GM19328 (cell line): ENCODE results near the gene LMOD2.

Source experiments
- ATAC-seq: cut with Tn5 transposase; IDR thresholded peaks from one replicate; pipeline ENCODE4 v1.9.1; 2021; ENCODE audit warnings: mild to moderate bottlenecking, moderate library complexity; ENCODE audit not compliant: unreplicated experiment

Gene LMOD2

DNA sequence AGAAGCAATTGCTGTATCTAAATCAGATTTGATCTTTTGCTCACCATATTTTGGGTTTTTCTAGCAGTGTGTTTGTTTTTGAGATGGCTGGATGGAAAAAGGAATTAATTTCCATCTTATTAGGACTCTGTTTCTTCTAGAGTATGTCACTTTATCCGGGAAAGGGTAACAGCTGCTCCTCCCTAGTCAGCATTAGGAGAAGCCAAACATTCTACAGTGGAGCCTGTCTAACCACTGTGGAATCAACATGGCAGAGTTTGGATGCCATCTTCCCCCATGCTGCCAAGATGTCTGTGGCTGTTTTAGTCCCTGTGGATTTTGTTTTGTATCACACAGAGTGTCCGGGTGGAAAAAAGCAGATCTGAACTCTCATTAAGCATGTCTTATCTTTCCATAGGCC is 16.0 kb upstream of the LMOD2 start:
- ATAC-seq: no peak

DNA sequence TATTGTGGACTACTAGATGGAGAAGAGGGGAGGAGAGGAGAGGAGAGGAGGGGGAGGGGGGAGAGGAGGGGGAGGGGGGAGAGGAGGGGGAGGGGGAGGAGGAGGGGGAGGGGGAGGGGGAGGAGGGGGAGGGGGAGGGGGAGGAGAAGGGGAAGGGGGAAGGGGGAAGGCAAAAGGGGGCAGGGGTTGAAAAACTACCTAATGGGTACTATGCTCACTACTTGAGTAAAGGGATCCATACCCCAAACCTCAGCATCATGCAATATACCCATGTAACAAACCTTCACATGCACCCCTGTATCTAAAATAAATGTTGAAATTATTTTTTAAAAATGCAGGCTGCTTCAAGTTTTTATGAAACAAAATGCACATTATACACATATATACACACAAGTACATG is 15.1 kb upstream of the LMOD2 start:
- ATAC-seq: no peak

DNA sequence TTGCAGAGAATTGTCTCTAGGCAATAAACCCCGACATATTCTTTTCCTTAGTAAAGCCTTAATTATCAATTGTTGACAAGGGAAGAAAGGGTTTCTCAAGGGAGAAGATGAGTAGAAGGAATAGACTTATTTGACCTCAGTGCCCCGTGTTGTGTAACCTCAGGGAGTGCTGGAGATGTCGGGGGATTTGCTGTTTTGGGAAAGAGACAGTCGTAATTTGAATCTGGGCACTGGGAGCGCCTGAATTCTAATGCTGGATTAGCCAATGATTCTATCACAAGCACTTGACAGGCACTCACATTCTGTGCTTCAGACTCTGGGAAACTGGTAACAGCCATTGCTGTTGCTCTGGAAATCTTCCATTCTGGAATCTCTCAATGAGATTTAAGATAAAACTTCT is 13.8 kb upstream of the LMOD2 start:
- no peak for ATAC-seq

DNA sequence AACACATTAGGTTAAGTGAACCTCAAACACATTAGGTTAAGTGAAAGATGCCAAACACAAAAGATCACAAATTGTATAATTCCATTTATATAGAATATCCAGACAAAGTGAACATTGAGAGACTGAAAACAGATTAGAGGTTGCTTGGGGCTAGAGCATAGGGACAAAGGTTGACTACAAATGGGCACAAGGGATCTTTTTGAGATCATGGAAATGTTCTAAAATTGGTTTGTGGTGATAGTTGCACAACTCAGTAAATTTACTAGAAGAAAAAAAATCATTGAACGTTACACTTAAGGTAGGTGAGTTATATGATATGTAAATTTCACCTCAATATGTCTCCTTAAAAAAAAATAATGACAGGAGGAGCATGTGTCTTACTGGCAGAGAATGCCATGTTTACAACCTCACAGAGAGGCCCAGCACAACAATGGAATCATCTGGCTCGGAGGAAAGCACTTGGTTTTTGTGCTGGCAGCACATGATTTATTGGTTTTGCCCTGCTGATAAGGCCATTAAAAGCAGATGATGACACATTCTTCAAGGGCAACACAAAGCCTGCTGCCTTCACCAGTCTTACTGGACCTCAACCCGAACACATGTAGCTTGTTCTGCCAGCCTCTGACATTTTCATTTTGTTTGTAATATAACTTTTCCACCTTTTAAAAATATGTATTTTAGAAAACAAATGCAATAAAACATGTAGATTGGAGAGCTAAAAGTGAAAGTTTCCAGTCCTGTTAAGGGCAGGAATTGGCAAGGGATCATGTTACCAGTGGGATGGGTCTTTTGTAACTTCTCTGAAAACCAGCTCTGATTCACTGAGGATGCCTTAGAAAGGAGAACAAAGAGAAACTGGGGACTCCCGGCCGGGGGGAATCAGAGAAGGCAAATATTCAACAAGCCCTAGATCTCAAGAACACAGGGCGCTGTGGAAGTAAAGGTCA is 11.9 kb upstream of the LMOD2 start:
- ATAC-seq: no peak

DNA sequence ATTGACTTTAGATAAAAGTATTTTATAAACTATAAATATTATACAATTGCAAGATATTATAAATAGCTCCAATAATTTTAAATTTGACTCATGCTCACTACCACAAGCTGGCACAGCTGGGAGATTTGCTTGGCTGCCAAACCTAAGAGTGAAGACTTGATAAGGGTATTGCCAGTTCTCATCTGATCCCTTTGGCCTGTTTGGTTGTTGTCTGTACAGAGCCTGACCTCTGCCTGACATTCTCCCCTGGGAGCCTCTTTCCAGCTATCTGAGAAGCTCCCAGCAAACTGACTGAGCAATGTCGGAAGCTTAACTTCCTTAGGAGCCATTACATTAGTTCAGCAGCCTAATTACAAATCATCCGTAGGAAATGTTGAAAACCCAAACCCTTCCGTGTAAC is 10.2 kb upstream of the LMOD2 start:
- ATAC-seq: no peak

DNA sequence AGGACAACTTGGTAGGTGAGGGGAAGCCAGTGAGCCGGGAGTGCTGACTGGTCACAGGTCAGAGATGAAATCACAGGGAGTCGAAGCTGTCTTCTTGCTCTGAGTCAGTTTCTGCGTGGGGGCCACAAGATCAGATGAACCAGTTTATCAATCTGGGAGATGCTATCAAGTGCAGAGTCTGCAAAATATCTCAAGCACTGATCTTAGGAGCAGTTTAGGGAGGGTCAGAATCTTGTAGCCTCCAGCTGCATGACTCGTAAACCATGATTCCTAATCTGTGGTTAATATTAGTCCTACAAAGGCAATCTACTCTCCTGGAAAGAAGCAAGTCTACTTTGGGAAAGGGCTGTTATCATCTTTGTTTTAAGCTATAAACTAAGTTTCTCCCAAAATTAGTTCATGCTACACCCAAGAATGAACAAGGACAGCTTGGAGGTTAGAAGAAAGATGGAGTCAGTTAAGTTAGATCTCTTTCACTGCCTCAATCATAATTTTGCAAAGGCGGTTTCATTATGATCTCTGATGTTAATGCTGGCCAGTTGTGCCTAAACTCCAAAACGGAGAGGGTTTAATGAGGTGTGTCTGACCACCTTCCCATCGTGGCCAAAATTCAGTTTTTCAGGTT is 8.4 kb upstream of the LMOD2 start:
- ATAC-seq: no peak

DNA sequence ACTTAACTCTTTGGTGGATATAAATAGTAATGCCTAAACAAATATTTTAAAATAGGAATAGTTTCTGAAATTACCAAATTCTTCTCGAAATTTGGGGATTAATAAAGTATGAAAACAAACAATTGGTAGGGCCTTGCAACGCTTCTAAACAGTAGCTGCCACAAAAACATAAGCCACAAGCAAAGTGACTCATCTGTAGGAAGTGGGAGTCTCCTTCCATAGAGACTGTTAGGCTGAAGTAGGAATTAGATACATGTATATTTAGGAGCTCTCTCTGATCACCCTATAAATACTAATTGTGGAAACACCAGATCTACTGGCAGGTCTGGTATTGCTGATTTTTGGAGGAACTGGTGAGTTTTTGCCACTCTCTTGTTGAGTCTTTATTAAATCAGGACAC is 5.7 kb upstream of the LMOD2 start:
- no peak for ATAC-seq

DNA sequence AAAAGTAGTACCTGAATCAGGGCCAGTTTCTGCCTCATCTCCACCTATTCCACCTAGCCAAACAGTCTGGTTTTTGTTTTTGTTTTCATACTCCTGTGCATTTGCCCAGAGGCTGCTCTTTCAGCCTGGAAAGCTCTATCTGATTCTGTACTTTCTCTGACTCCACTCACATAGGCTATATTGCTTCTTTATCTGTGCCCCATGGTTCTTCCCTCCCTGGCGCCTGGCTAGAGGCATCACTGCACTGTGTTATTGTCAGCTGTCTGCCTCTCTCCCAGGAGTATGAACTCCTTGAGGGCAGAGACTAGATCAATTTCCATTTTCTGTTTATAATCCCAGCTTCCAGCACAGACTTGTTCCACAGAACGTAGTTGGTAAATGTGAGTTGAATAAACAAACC is 5.1 kb upstream of the LMOD2 start:
- no peak for ATAC-seq

DNA sequence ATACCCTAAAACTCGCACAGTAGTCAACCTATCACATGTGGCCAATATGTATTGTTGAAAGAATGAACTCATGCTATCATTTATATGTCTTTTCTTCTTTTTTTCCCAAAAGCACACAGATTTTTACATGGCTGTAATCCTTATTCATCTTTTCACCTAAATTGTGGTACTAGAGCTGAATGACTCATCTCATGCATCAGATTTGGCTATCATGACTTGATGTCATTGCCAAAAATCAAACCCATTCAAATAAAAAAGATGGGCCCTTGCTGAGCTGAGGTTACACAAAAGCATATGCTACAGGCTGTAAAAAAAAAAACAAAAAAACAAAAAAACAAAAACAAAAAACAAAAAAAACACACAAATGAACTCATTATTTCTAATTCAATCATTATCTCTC is 3.3 kb upstream of the LMOD2 start:
- ATAC-seq: no peak

DNA sequence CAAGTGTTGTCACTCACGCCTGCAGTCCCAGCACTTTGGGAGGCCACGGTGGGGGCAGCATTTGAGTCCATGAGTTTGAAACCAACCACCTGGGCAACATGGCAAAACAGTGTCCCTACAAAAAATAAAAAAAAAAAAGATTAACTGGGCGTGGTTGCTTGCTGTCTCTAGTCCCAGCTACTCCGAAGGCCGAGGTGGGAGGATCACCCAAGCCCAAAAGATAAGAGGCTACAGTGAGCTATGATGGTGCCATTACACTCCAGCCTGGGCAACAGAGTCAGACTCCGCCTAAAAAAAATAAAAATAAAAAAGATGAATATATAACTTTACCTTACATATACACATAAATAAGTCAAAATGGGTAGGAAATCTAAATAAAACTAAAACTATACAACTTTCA is 2.5 kb upstream of the LMOD2 start:
- ATAC-seq: no peak

DNA sequence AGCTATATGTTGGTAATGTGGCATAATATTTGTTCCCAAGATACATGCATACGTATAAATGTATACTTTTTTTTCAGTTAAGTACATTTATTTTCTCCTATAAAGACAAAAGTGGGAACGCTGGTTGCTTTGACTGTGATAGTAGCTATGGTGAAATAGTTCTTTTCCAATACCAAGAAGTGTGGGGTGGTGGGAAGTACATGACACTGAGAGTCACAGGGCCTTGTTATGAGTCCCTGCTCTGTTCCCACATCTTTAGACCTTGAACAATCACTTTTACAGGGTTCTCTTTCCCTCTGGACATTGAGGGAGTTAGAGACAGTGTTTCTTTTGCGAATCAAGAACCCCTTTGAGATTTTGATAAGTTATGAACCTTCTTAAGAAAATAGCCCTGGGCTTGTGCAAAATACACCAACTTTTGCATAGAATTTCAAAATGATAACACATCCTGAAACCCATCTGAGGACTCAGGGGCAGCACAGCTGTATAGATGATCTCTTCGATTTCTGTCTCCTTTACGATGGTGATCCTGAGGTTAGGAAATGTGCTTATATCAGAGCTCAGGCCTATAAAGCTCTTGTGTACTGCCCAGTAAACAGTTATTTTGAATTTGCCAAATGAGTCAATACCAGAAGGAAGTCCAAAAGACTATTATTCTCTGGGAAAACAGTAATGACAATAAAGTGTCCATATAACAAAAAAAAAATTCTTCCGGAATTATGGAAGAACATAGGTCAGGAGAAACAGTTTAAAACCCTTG is 1.1 kb downstream of the LMOD2 start:
- ATAC-seq: no peak

DNA sequence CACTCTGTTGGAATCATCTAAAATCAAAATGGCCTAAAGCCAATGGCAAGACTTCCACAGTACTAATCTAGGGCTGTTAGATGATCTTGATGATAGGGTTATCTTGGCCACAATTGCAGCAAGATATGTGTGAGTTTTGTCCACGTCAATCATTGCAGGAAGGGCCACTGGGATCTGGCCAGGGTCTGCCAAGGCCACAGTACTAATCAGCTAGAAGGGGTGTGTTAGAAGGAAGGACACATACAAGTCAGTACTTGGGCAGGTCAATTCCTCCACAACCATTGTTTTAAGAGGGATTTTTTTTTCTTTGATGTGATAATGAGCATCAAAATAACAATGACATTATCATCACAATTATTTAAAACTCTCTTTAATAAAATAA is 1.6 kb downstream of the LMOD2 start:
- ATAC-seq: no peak

DNA sequence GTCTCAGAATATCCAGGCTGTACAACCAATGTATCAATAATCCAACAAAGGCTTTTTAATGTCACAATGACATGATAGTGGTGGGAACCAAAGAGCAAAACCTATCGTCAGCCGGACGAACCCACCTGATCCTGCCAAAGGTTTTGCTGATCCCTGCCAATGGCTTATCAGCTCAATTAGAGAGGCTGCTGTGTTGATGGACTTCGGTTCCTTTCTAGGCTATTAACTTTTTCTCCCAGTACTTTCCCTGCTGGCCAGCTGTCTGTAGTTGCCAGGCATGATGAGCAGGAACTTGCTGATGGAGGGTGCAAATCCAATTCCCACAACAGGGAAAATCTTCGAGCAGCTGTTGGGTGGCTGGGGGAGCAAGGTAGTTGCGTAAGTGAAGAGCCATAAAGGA is 2.4 kb downstream of the LMOD2 start:
- ATAC-seq: no peak

DNA sequence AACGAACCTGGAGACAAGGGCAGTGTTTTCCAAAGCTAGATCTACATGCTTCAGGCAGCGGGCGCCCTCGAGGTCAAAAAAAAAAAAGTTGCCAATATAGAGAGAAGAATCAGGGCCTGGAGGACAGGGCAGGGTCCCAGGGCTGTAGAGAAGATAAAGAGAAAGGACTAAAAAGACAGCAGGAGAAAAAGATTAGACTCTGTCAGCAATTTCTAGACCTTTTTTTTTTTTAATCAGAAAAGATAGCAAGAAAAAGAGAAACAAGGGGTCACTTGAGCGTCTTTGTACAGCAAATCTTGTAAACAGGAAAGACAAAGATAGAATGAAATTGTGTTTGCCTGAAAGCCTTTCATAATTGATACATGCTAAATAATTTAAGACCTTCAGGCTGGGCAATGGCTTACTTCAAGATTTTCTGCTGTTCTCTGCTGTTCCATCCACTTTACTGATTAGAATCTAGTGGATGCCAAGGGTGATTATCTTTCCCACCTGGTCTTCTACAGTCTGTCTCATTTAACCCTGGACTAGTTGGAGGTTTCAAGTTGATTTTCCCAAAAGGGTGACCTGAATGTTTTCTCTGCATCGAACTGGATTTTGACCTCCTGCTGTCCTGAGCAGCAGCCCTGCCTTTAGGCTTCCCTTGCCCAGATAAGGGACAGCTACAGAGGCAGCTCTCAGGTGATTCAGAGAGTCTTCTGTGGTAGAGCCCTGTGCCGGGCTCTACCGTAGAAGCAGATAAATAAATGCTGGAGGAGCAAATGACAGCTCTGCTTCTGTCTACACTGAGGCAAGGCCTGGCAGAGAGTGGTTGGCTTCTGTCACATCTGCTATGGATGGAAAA is 5.1 kb downstream of the LMOD2 start:
- ATAC-seq: no peak

DNA sequence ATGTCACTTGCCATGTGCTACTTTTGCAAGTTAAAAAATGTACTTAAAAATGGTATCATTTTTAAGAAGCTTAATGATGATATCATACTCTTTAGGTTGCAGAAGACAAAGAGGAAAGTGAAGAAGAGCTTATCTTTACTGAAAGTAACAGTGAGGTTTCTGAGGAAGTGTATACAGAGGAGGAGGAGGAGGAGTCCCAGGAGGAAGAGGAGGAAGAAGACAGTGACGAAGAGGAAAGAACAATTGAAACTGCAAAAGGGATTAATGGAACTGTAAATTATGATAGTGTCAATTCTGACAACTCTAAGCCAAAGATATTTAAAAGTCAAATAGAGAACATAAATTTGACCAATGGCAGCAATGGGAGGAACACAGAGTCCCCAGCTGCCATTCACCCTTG is 6.1 kb downstream of the LMOD2 start:
- no peak for ATAC-seq

DNA sequence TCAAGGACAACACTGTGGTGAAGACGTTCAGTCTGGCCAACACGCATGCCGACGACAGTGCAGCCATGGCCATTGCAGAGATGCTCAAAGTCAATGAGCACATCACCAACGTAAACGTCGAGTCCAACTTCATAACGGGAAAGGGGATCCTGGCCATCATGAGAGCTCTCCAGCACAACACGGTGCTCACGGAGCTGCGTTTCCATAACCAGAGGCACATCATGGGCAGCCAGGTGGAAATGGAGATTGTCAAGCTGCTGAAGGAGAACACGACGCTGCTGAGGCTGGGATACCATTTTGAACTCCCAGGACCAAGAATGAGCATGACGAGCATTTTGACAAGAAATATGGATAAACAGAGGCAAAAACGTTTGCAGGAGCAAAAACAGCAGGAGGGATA is 6.6 kb downstream of the LMOD2 start:
- ATAC-seq: no peak

DNA sequence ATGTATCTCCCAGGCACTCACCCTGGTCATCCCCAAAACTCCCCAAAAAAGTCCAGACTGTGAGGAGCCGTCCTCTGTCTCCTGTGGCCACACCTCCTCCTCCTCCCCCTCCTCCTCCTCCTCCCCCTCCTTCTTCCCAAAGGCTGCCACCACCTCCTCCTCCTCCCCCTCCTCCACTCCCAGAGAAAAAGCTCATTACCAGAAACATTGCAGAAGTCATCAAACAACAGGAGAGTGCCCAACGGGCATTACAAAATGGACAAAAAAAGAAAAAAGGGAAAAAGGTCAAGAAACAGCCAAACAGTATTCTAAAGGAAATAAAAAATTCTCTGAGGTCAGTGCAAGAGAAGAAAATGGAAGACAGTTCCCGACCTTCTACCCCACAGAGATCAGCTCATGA is 7.1 kb downstream of the LMOD2 start:
- no peak for ATAC-seq

DNA sequence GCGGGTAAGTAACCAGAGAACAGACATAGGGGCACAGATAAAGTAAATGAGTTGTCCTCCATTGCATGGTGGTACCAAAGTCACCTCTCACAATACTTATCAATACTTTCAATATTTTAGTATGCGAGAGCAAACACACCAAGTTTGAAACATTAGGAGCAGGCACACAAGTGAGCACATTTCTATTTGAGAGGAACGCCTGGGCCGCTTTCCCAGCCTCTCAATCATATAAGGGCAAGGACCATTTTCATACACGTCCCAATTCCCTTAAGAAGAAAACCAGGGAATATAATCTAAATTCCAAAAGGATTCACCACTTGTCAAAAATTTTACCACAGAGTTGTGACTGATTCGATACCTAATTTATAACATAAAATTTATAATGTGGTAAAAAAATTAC is 7.5 kb downstream of the LMOD2 start:
- ATAC-seq: no peak

DNA sequence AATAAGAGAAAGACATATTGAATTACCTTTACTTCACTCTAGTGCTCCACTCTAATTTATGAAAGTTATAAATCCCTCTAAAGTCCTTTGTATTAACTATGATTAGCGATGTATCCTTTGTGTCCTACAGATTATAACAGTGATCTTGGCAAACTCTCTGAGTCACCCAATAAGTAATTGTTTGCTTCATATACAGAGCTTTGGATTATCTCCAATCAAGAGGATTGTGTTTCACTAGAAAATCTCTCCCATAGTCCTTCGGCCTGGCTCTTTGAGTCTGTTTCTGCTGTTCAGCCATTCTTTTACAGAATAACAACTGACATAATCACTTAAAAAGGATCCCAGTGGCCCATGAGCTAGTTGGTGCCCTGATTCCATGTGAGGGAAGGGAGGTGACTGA is 9.5 kb downstream of the LMOD2 start:
- ATAC-seq: no peak

DNA sequence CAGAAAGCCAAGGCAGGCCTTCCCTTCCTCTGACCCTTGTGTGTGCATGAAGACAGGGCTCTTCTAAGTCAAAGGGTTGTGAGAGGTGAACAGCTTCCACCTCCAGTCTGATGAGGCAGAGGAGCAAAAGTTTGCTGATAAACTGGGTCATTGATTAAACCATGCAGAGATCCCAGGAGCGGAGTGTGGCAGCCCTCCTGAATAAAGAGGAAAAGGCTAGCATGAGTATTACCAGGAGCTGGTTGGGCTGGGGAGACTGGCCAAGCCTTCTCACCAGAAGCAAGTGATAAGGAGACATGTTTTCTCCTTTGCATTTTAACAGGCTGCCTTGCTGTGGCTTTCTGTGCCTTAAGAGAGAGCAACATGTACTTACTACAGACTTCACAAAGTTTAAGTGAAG is 10.2 kb downstream of the LMOD2 start:
- no peak for ATAC-seq

DNA sequence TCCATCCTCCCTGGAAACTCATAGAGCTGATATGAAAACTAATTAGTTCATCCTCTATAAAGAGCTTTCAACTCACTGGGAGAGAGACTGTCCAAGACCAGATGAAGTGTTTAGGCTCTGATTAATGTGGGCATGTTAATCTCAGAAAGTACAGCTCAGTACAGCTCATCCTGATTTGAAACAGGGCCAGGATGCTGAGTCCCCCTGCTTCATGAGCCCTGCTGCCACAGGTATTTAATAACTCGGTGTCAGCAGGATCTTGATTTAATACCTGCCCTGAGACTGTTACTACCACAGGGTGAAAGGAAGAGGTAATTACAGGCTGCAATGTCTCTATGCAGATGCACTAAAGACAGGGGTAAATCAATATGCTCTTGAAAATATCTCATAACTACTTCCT is 10.8 kb downstream of the LMOD2 start:
- no peak for ATAC-seq
